Measurements from ENCODE around the gene GOLIM4. TPM values are rescaled to one million over a fixed set of nuclear protein-coding genes. Genes with fewer than 3 reads are reported as not detected.
"Not testable (repeated sequence)": the region's sequence is repeated elsewhere in the genome, so short reads cannot be mapped to it uniquely, and the experiment has no call there.

The GOLIM4 gene, protein sequence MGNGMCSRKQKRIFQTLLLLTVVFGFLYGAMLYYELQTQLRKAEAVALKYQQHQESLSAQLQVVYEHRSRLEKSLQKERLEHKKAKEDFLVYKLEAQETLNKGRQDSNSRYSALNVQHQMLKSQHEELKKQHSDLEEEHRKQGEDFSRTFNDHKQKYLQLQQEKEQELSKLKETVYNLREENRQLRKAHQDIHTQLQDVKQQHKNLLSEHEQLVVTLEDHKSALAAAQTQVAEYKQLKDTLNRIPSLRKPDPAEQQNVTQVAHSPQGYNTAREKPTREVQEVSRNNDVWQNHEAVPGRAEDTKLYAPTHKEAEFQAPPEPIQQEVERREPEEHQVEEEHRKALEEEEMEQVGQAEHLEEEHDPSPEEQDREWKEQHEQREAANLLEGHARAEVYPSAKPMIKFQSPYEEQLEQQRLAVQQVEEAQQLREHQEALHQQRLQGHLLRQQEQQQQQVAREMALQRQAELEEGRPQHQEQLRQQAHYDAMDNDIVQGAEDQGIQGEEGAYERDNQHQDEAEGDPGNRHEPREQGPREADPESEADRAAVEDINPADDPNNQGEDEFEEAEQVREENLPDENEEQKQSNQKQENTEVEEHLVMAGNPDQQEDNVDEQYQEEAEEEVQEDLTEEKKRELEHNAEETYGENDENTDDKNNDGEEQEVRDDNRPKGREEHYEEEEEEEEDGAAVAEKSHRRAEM
- 10 to 100 TPM; 52.3 to 52.4 TPM for total RNA-seq
- long read RNA-seq, full-length matches to known transcripts: 15 of 66 reads
- long read RNA-seq, partial matches to known transcripts: 41 of 66 reads
- long read RNA-seq, other reads (novel, unspliced or antisense): 10 of 66 reads

GRCh38 chr3:168095611-168096209 lies at the start of gene GOLIM4:
GOLIM4 (minus strand) TSS chr3:168095924; CDS start chr3:168095285, 639 bp downstream.
- intact Hi-C loops (cut with DNase I): loop anchor here in 1 of 2 donors (2.0 kb wide), 1 partner anchor 47 kb away; no protein-coding TSS in a partner anchor
- peak; percentile 94 to 97 for ATAC-seq
- DNase-seq: peak; percentile 97

DNA sequence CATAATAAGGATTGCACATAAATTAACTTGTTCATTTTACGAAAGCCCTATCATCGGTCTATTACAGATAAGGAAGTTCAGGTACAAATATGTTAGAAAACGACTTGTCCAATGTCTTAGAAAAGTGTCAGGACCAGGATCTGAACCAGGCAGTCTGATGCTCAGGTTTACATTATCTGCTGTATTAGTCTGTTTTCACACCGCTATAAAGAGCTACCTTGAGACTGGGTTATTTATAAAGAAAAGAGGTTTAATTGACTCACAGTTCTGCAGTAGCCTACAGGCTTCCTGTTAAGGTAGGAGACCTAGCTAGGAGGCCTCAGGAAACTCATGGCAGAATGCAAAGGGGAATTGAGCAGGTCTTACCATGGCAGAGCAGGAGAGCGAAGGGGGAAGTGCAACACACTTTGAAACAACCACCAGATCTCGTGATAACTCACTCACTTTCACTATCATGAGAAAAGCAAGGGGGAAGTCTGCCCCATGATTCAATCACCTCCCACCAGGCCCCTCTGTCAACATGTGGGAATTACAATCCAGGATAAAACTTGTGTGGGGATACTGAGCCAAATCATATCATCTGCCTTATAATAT lies 45.8 kb upstream of the GOLIM4 start:
- ATAC-seq (no peak), DNase-seq (no peak)
- intact Hi-C loops (cut with DNase I): no loop called here

DNA sequence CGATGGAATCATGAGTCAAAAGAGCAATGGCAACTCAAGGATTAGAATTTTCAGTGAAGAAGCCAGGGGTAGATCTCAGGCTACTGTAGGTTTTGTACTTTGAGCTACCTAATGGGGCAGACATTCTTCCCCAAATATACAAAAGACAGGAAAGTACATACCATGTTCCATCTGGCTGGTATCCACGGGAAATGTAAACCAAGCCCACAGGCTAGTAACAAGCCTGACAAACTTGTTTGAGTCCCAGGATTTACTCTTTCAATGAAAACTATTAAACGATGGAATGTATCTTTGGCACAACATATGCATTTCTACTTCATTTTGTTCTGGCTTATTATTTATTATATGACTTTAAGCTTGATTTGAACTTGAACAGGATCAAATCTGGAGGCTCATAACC lies 44.2 kb upstream of the GOLIM4 start:
- intact Hi-C loops (cut with DNase I): no loop called here
- DNase-seq: no peak

GRCh38 chr3:168138421-168138820 lies 42.7 kb upstream of the GOLIM4 start:
- ATAC-seq: no peak
- no peak for DNase-seq
- intact Hi-C loops (cut with DNase I): no loop called here

More for the DNA sequence above, 44.2 kb upstream of the GOLIM4 start:
- ATAC-seq: no peak

DNA sequence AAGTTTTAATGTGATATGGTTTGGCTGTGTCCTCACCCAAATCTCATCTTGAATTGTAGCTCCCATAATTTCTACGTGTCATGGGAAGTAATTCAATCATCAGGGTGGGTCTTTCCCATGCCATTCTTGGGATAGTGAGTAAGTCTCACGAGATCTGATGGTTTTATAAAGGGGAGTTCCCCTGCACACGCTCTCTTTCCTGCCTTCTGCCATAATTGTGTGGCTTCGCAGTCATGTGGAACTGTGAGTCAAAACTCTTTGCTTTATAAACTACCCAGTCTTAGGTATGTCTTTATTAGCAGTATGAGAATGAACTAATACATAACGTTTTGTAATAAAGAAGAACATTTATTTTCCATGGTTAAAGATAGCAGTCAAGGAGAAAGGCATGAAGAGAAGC lies 39.2 kb upstream of the GOLIM4 start:
- DNase-seq (no peak), ATAC-seq (no peak)
- intact Hi-C loops (cut with DNase I): no loop called here

- intact Hi-C loops (cut with DNase I); DNase-seq; ATAC-seq: not testable (repeated sequence)
Observed at GRCh38 chr3:168130250-168130649, 34.5 kb upstream of the GOLIM4 start.

DNA sequence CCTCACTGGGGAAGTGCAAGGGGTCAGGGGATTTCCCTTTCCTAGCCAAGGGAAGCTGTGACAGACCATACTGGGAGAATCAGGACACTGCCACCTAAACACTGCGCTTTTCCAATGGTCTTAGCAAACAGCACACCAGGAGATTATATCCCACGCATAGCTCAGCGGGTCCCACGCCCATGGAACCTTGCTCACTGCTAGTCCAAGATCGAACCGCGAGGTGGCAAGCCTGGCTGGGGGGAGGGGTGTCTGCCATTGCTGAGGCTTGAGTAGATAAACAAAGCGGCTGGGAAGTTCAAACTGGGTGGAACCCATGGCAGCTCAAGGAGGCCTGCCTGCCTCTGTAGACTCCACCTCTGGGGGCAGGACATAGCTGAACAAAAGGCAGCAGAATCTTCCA lies 32.7 kb upstream of the GOLIM4 start:
- ATAC-seq; intact Hi-C loops (cut with DNase I); DNase-seq: not testable (repeated sequence)

- intact Hi-C loops (cut with DNase I): no loop called here
- ATAC-seq: no peak
- no peak for DNase-seq
Observed at GRCh38 chr3:168127466-168127865, 31.7 kb upstream of the GOLIM4 start.

DNA sequence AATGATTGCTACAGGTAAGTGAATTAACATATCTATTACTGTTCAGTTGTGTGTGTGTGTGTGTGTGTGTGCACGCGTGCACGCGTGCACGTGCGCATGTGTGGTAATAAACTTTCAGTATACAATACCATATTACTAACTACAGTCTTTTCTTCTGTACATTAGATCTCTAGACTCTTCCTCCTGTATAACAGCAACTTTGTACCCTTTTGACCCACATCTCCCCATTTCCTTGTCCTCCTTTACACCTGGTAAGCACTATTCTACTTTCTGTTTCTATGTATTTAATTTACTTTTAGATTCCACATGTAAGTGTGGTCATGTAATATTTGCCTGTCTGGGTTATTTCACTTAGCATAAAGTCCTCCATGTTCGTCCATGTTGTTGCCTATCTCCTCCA lies 29.1 kb upstream of the GOLIM4 start:
- ATAC-seq: no peak
- intact Hi-C loops (cut with DNase I): no loop called here
- no peak for DNase-seq

GRCh38 chr3:168124291-168124690 lies 28.6 kb upstream of the GOLIM4 start:
- intact Hi-C loops (cut with DNase I): no loop called here
- DNase-seq (no peak), ATAC-seq (no peak)

DNA sequence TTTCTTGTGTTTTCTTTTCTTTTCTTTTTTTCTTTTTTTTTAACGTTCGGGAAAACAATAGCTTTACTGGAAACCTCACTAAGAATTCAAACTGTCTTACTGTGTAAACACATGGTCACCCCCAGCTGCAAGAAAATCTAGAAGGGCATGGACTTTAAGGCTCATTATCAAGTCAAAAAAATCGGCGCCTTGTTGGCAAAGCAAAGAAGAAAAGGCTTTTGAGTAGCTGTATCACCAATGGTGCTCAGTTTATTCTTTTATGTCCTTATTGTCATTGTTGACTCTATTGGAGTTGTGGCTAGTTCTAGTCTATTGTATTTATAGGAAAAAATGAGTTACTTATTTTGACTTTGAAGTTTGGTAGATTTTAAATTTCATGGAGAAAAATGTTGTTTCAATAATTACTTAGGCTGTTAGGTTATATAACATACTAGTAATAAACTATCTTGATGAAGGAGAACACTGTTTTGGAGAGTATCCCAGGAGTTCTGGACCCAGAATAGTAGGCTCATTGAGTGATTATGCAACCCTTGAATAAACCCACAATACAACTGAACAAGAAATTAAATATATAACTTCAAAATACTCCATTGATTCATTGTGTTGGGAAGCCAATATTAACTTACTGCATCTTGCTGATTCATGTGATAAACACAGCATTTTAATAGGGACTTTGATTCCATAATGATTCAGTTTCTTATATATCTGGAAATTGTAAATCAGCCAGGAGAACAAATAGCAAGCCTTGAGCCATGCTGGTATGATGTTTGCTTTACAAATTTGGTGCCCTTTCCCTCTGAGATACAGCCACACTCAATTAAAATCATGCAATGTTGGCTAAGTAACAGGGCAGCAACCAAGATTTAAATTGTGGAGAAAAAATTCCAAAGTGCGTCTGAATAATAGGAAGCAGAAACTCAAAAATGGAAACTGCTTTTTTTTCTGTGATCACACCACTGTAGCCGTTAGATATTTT lies 27.8 kb upstream of the GOLIM4 start:
- no peak for ATAC-seq
- intact Hi-C loops (cut with DNase I): no loop called here
- no peak for DNase-seq

DNA sequence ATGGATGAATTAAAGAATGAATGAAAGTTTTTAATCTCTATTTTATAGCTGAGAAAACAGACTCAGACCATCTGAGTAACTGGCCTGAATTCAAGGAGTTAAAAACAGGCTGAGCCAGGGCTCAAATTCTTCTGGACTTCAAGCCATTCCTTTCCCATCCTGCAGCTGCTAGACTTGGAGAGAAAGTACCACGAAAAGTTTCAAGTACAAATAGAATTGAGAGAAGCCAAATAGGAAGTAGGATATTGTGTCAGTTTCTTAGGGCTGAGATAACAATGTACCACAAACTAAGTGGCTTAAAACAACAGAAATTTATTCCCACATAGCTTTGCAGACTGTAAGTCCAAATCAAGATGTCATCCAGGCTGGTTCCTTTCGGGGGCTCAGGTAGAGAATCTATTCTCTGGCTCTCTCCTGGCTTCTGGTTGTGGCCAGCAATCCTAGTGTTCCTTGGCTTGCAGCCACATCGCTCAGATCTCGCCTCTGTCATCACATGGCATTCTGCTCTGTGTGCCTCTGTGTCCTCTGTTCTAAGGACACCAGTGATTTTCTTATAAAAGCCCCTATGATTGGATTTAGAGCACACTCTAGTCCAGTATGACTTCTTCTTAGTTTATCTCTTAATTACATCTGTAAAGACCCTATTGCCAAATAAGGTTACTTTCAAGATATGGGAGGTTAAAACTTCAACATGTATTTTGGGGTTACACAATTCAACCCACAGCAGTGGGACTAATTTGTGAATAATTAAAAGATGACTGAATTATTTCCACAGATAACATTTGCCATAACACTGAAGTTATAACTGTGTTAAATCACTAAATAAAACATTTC lies 25.7 kb upstream of the GOLIM4 start:
- intact Hi-C loops (cut with DNase I): no loop called here
- peak; percentile 69 to 73 for ATAC-seq
- DNase-seq: peak; percentile 61

DNA sequence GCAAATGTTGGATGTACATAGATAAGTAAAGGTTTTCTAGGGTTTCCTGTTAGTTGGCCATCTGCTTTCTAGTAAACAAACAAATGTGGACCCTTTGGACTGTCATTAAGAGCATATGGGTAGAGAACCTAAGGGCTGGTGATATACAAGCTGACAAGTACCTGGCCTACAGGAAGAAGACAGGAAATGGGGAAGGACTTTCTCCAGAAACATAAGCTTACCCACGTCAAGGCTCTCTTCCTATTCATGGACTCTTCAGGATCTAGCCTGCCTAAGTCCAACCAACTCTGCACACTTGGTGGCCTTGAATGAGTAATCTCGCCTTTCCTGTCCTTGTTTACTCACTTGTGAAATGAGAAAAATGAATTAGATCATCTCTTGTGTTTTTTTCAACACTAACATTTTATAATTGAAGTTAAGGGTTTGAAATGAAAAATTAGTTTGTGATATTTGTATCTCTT lies 22.2 kb upstream of the GOLIM4 start:
- DNase-seq (no peak), ATAC-seq (peak in 1 of 2 donors; percentile 9)
- intact Hi-C loops (cut with DNase I): no loop called here

DNA sequence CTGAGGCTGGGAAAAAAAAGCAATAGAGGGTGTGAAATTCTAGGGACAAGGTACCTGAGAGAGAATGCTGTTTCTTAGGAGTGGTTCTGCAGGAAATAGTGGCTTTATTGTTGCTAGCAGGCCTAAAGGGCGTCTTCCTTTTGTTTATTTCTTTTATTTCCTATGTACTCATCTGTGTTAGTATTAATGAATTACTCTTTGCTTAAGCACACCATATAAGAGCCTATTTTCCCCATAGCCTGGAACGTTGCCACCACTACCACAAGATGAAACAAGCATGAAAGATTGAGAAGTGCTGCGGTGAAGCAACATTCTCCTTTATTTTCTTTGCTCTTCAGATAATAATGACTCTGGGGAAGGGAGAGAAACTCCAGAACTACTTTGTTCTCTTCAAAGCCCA lies 21.3 kb upstream of the GOLIM4 start:
- intact Hi-C loops (cut with DNase I): no loop called here
- DNase-seq: peak; percentile 24
- ATAC-seq: no peak

DNA sequence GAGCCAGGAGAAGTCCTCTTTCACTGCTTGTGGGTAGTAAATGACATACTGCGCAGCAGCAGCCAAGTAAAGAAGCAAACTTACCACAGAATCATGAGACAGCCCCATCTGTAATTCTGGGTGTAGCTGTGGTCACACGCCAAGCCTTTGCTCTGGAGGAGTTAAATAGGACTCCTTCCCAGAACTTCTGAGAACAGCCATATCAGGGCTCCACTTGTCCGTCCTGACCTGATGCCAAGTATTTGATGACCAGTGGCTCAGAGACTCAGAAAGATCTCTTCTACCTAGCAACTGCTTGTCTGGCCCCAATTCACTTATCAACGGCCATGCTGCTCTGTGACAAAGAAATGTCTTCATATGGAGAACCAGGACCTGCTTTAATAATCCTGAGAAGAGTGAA lies 20.6 kb upstream of the GOLIM4 start:
- intact Hi-C loops (cut with DNase I): no loop called here
- DNase-seq: peak; percentile 75
- peak; percentile 82 to 93 for ATAC-seq

DNA sequence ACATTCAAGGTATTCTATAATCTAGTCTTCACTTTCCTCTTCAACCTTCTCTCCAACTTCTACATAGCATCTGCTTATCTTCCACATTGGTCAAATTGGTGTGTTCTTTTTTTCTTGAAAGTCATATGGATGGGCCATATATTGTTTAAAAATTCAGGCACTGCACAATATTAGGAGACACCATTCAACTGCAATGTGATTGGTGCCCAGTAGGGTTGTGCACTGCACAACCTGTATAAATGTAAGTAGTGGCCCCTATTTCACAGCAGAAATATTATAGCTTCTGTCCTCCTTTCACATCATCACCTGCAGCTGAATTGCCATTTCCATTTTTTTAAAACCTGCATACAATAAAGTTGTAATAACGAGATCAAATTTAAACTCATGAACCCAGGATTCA lies 18.1 kb upstream of the GOLIM4 start:
- DNase-seq: no peak
- ATAC-seq: no peak
- intact Hi-C loops (cut with DNase I): no loop called here

- intact Hi-C loops (cut with DNase I): no loop called here
- DNase-seq (no peak), ATAC-seq (no peak)
Observed at GRCh38 chr3:168112894-168113293, 17.2 kb upstream of the GOLIM4 start.
